ENCODE results near the gene USP33. TPM values are rescaled to one million over a fixed set of nuclear protein-coding genes. Genes with fewer than 3 reads are reported as not detected.

USP33 gene
- total RNA-seq, 4 donors from 2014 or later, result 126 to 175 (median 142) TPM

DNA sequence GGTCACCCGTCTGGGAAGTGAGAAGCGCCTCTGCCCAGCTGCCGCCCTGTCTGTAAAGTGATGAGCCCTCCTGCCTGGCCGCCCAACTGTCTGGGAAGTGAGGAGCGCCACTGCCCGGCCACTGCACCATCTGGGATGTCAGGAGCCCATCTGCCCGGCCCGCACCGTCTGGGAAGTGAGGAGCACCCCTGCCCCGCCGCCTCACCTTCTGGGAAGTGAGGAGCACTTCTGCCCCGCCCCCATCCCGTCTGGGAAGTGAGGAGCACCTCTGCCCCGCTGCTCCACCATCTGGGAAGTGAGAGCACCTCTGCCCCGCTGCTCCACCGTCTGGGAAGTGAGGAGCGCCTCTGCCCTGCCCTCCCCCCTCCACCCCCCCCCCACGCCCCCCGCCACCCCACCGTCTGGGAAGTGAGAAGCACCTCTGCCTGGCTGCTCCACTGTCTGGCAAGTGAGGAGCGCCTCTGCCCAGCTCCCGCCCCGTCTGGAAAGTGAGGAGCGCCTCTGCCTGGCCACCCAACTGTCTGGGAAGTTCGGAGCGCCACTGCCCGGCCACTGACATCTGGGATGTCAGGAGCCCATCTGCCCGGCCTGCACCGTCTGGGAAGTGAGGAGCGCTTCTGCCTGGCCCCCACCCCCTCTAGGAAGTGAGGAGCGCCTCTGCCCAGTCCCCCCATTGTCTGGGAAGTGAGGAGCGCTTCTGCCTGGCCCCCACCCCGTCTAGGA is 72.7 kb downstream of the USP33 start:
- no peak for TF ChIP-seq CTCF (IDR thresholded peaks at IDR 0.05; ENCODE audit: low read depth)

DNA sequence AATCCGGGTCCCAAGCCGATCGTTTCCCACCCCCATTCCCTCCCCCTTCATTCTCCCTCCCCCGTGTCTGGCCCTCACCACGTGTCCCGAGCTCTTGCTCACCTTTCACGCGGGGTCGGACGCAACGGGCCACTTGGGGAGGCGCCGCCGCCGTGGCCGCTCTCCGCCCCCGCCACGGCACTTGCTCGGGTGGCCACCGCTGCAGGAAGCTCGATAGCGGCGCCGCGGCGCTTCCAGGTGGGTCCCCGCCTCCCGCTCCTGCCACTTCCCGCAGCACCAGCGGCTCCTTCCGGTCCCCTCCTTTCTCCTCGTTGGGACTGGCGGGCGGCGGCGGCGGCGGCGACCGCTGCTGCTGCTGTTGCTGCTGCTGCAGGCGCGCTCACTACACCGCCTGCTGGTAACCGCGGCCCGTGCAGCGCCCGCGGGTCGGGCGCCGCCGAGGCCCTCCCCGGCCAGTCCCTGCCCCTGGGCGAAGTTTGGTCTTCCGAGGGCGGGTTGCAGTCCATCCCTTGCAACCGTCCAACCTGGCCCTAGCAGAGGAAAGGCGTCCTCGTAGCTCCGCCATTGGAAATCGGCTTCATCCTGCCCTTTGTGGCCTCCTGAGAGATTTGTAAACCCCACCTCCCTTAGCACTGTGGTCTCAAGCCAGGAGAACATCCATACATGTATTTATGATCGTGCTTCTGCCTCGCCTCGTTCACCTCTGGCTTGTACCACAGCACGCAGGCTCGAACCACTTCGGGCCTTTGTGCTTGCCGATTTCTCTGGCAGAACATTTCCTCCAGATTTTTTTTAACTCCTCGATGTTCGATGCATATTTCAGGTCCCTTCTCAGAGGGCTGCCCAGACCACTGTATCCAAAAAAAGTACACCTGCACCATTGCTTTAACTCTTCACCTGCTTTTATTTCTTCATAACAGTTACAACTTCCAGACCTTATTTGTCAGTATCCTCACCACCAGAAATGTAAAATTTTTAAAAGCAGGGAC is 76.2 kb downstream of the USP33 start:
- no peak for TF ChIP-seq CTCF (IDR thresholded peaks at IDR 0.05; ENCODE audit: low read depth)

- TF ChIP-seq CTCF (IDR thresholded peaks at IDR 0.05; ENCODE audit: low read depth), result no peak
Measured at GRCh38 chr1:77682460-77683159, 77.0 kb downstream of the USP33 start, which contains the start of gene ZZZ3. TSS of gene ZZZ3 (minus strand) at chr1:77682658. CDS start at chr1:77633354, 49,304 bp downstream.

DNA sequence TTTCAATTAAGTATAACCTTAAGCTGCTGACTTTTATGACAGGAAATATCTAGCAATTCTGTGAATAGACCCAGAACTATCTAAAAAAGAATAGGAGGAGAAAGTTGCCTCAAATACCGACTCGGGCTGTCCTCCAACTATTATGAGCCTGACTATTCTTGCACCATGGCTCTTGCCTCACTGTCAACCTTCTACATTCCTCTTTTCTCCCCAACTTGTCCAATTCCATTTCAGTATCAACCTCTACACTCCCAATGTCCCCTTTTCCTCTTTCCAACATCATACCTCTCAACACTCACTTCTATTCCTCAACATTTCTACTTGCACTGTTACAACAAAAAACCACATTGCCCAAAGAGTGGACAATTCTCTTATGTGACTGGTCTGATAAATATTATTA is 79.5 kb downstream of the USP33 start:
- TF ChIP-seq CTCF (IDR thresholded peaks at IDR 0.05; ENCODE audit: low read depth), result no peak

DNA sequence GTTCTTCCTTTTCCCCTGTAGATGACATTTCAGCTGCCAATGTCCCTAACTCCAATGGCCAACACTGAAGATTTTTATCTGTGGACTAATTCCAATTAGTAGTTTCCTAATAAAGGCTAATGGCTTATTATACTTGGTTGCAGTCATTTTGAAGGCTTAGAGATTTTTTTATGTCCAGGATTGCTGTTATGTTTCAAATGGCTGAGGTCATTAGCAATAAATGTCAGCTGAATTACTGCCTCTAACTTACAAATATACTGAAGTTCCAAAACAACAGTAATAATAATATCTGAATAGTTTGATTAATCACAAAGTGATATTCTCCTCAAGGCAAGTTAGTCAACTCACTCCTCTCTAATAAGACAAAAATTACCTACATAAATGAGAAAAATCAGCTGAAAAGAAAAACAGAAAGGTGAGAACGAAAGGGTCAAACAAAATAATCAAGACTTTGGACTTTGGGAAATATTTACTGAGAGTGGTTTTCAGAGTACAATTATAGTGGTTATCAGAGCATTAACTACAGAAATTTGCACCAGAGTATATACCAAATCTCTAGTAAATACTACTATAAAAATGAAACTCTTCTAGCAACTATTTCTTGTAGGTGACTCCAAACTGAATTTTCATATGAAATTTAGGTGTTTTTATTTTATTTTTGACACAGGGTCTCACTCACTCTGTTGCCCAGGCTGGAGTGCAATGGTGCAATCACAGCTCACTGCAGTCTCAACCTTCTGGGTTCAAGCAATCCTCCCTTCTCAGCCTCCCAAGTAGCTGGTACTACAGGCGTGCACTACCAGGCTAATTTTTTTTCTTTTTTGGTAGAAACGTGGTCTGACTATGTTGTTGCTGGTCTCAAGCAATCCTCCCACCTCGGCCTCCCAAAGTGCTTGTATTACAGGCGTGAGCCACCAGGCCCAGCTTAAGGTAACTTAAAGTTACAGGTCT is 80.7 kb downstream of the USP33 start:
- TF ChIP-seq CTCF (IDR thresholded peaks at IDR 0.05; ENCODE audit: low read depth), result no peak

GRCh38 chr1:77673716-77674355 is 85.8 kb downstream of the USP33 start:
- TF ChIP-seq CTCF (IDR thresholded peaks at IDR 0.05; ENCODE audit: low read depth), result no peak

Measured in subcutaneous adipose tissue (tissue), 4 donors.